ENCODE data around the gene NANOS2.
A peak's percentile ranks its signal among the peaks of the same experiment; 100 is the strongest.

DNA sequence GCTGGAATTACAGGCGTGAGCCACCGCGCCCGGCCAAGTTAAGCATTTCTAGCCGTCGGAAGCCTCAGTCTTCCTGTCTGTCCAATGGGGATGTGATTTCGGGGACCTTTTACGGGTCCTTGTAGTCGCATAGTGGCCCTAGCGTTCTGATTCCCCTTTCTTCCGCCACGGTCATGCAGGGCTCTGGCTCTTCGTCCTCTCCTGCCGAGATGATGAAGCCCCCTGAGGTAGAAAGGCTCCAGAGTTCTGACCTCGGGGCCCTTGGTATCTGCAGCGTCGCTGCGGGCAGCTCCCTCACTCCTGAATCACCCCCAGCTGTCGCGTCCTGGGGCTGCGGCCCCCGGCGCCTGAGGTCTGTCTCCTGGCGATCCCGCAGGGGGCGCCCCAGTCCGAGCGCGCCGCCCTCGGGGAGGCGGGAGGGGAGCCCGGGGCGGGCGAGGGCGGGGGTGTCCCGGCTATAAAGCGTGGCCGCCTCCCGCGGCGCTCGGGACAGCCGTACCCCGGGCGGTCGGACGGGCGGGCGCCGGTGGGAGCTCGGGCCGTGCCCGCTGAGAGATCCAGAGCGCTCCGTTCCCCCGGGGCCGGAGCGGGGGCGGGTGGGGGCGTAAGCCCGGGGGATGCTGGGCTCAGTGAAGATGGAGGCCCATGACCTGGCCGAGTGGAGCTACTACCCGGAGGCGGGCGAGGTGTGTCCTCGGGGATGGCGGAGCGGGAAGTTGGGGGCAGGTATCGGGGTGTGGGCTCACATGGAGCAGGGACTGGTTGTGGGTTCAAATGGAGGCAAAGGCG lies 50.5 kb downstream of the NANOS2 start, which contains the start of gene FOXA3:
- TF ChIP-seq, protein P1, sequence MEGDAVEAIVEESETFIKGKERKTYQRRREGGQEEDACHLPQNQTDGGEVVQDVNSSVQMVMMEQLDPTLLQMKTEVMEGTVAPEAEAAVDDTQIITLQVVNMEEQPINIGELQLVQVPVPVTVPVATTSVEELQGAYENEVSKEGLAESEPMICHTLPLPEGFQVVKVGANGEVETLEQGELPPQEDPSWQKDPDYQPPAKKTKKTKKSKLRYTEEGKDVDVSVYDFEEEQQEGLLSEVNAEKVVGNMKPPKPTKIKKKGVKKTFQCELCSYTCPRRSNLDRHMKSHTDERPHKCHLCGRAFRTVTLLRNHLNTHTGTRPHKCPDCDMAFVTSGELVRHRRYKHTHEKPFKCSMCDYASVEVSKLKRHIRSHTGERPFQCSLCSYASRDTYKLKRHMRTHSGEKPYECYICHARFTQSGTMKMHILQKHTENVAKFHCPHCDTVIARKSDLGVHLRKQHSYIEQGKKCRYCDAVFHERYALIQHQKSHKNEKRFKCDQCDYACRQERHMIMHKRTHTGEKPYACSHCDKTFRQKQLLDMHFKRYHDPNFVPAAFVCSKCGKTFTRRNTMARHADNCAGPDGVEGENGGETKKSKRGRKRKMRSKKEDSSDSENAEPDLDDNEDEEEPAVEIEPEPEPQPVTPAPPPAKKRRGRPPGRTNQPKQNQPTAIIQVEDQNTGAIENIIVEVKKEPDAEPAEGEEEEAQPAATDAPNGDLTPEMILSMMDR (IDR thresholded peaks at IDR 0.05; ENCODE audit: low read length) = peak; percentile 65
- TF ChIP-seq EZH2 (IDR thresholded peaks at IDR 0.05; ENCODE audit: borderline replicate concordance, low read length) = no peak

All from OCI-LY1 (cell line).